ENCODE measurements around the gene OR2L3.

- TF ChIP-seq CTCF (IDR thresholded peaks at IDR 0.05): no peak
- TF ChIP-seq POLR2A (IDR thresholded peaks at IDR 0.05): no peak
Observed at GRCh38 chr1:248000169-248000568, 46.5 kb upstream of the OR2L3 start.

Measured in adrenal gland (tissue), 5 donors.